Ascending aorta (tissue), 2 donors: ENCODE results near the gene ARHGAP27. TPM values are rescaled to one million over a fixed set of nuclear protein-coding genes. Genes with fewer than 3 reads are reported as not detected.

Experiments used
- DNase-seq, 2 donors: peaks; one replicate each; pipeline ENCODE4 v3.0.0-alpha.2; 2019; ENCODE audit warnings: low spot score in 2 of 2
- H3K27ac ChIP-seq, 2 donors: fragments of 200-600 bp; sonication (generic); one replicate each; pipeline ENCODE4 v1.5.1; 2016 to 2017; ENCODE audit warnings: mild to moderate bottlenecking in 1 of 2
- H3K27me3 ChIP-seq: fragments of 200-600 bp; sonication (generic); one replicate; pipeline ENCODE4 v1.5.1; 2017
- H3K36me3 ChIP-seq, 2 donors: fragments of 200-600 bp; sonication (generic); one replicate each; pipeline ENCODE4 v1.5.1; 2016
- H3K4me1 ChIP-seq, 2 donors: fragments of 200-600 bp; sonication (generic); one replicate each; pipeline ENCODE4 v1.5.1; 2016 to 2017; ENCODE audit warnings: mild to moderate bottlenecking in 1 of 2
- H3K4me3 ChIP-seq, 2 donors: fragments of 200-600 bp; sonication (generic); one replicate each; pipeline ENCODE4 v1.5.1; 2016 to 2017; ENCODE audit warnings: mild to moderate bottlenecking in 1 of 2
- H3K9me3 ChIP-seq, 2 donors: fragments of 200-600 bp; sonication (generic); one replicate each; pipeline ENCODE4 v1.5.1; 2016
- CTCF ChIP-seq, 3 experiments: fragments of 200-600 bp in 2 of 3; fragments of 450-650 bp in 1 of 3; sonication (generic) in 2 of 3; IDR thresholded peaks; one replicate each; pipeline ENCODE4 v1.5.1; 2016 to 2019; ENCODE audit warnings: antibody characterized with exemption in 3 of 3, mild to moderate bottlenecking in 1 of 3, moderate library complexity in 1 of 3
- intact Hi-C: fragments of 100-400 bp; cut with DNase I; formaldehyde crosslinking; loops from one replicate; pipeline ENCODE4 v1.15.1; 2023
- total RNA-seq: library from RNA; depleted of rRNA; stranded (reverse); fragments of >200 nt; gene quantifications from one replicate; pipeline ENCODE4 v1.1.0, GENCODE V29; 2016

Gene ARHGAP27
- total RNA-seq, 1 donor from 2014 or later = 80.6 TPM

- no peaks in the 10 kb centered on the region for H3K9me3 ChIP-seq
- no peak for DNase-seq
- H3K36me3 ChIP-seq = no peaks in the 10 kb centered on the region
- no peak for TF ChIP-seq CTCF (IDR thresholded peaks at IDR 0.05)
- no peak overlapping the region for H3K4me3 ChIP-seq
- H3K4me1 ChIP-seq = no peaks in the 10 kb centered on the region
- intact Hi-C loops = no loop called here
- H3K27me3 ChIP-seq = no peaks in the 10 kb centered on the region
- no peak overlapping the region for H3K27ac ChIP-seq
These were observed 21.1 kb downstream of the ARHGAP27 start for GRCh38 chr17:45411348-45412105.

GRCh38 chr17:45410144-45411091 is 22.3 kb downstream of the ARHGAP27 start:
- Histone ChIP-seq H3K27ac (peak overlapping the region in 1 of 2 donors; percentile 27), H3K4me3 (peak overlapping the region in 1 of 2 donors; percentile 50), H3K27me3 (no peaks in the 10 kb centered on the region), H3K4me1 (peaks cover 0 to 4% of the 10 kb centered on the region in 2 donors), H3K36me3 (no peaks in the 10 kb centered on the region), H3K9me3 (no peaks in the 10 kb centered on the region)
- intact Hi-C loops = no loop called here
- TF ChIP-seq CTCF (IDR thresholded peaks at IDR 0.05) = no peak
- DNase-seq = no peak

GRCh38 chr17:45409659-45410076 is 23.0 kb downstream of the ARHGAP27 start:
- Histone ChIP-seq H3K27me3 (no peaks in the 10 kb centered on the region), H3K9me3 (no peaks in the 10 kb centered on the region), H3K4me3 (peak overlapping the region in 1 of 2 donors; percentile 50), H3K27ac (peak overlapping the region in 1 of 2 donors; percentile 27), H3K4me1 (peaks cover 0 to 5% of the 10 kb centered on the region in 2 donors), H3K36me3 (no peaks in the 10 kb centered on the region)
- no peak for DNase-seq
- no peak for TF ChIP-seq CTCF (IDR thresholded peaks at IDR 0.05)
- intact Hi-C loops = no loop called here

- DNase-seq = no peak
- no peak for TF ChIP-seq CTCF (IDR thresholded peaks at IDR 0.05)
- Histone ChIP-seq H3K27ac (no peak overlapping the region), H3K9me3 (no peaks in the 10 kb centered on the region), H3K4me3 (peak overlapping the region in 1 of 2 donors; percentile 50), H3K36me3 (peaks cover 0 to 3% of the 10 kb centered on the region in 2 donors), H3K27me3 (no peaks in the 10 kb centered on the region), H3K4me1 (peaks cover 0 to 5% of the 10 kb centered on the region in 2 donors)
- intact Hi-C loops = no loop called here
These were observed 23.9 kb downstream of the ARHGAP27 start for GRCh38 chr17:45408611-45409421.

- H3K36me3 ChIP-seq = peaks cover 0 to 13% of the 10 kb centered on the region in 2 donors
- no peaks in the 10 kb centered on the region for H3K9me3 ChIP-seq
- H3K27me3 ChIP-seq = no peaks in the 10 kb centered on the region
- no peak for DNase-seq
- H3K27ac ChIP-seq = no peak overlapping the region
- intact Hi-C loops = no loop called here
- H3K4me3 ChIP-seq = no peak overlapping the region
- TF ChIP-seq CTCF (IDR thresholded peaks at IDR 0.05) = no peak
- H3K4me1 ChIP-seq = peaks cover 0 to 5% of the 10 kb centered on the region in 2 donors
These were observed 26.6 kb downstream of the ARHGAP27 start for GRCh38 chr17:45406107-45406506.
